DND-41 (cell line): ENCODE data around the gene ADGRF1.
"Not testable (repeated sequence)": the region's sequence is repeated elsewhere in the genome, so short reads cannot be mapped to it uniquely, and the experiment has no call there.

Experiments
- ATAC-seq: fragments of 200-7000 bp; cut with Tn5 transposase; 3 replicates; pipeline ENCODE4 v1.9.1; 2021; ENCODE audit warnings: low read depth; ENCODE audit not compliant: insufficient read depth
- DNase-seq: peaks from one replicate; pipeline ENCODE4 v3.0.0-alpha.2; 2020
- H2AFZ ChIP-seq: 2 replicates; pipeline ENCODE4 v1.6.0; 2012; ENCODE audit warnings: low read depth, low read length
- H3K27ac ChIP-seq: 2 replicates; pipeline ENCODE4 v1.5.1; 2012; ENCODE audit warnings: low read length, inconsistent platforms
- H3K27me3 ChIP-seq: fragments of 200-600 bp; sonication (generic); 2 replicates; pipeline ENCODE4 v1.6.0; 2012; ENCODE audit warnings: low read length, mild to moderate bottlenecking, inconsistent platforms; ENCODE audit not compliant: insufficient read depth, poor library complexity
- H3K36me3 ChIP-seq: 2 replicates; pipeline ENCODE4 v1.5.1; 2012; ENCODE audit warnings: low read length, inconsistent platforms; ENCODE audit not compliant: insufficient read depth
- H3K4me1 ChIP-seq: 2 replicates; pipeline ENCODE4 v1.5.1; 2012; ENCODE audit warnings: mild to moderate bottlenecking, low read length; ENCODE audit not compliant: insufficient read depth
- H3K4me2 ChIP-seq: 2 replicates; pipeline ENCODE4 v1.6.0; 2012; ENCODE audit warnings: mild to moderate bottlenecking, moderate library complexity, low read length, inconsistent platforms; ENCODE audit not compliant: insufficient read depth
- H3K4me3 ChIP-seq, 2 experiments: fragments of 200-600 bp in 1 of 2; shearing (Covaris generic) in 1 of 2; 2 replicates each; pipeline ENCODE4 v1.5.1; 2012 to 2016; ENCODE audit warnings: inconsistent platforms in 2 of 2, low read length in 2 of 2, mild to moderate bottlenecking in 2 of 2, low read depth in 1 of 2, moderate library complexity in 1 of 2
- H3K79me2 ChIP-seq: 2 replicates; pipeline ENCODE4 v1.6.0; 2012; ENCODE audit warnings: low read length, inconsistent platforms; ENCODE audit not compliant: insufficient read depth
- H3K9ac ChIP-seq: 2 replicates; pipeline ENCODE4 v1.6.0; 2012; ENCODE audit warnings: low read depth, mild to moderate bottlenecking, inconsistent platforms, low read length, moderate library complexity
- H3K9me3 ChIP-seq: 2 replicates; pipeline ENCODE4 v1.5.1; 2012; ENCODE audit warnings: low read length, moderate library complexity, mild to moderate bottlenecking, inconsistent platforms; ENCODE audit not compliant: insufficient read depth, severe bottlenecking
- H4K20me1 ChIP-seq: 2 replicates; pipeline ENCODE4 v1.6.0; 2012; ENCODE audit warnings: low read length; ENCODE audit not compliant: insufficient read depth
- CTCF ChIP-seq: IDR thresholded peaks from 2 replicates; pipeline ENCODE4 v1.5.1; 2012; ENCODE audit warnings: borderline replicate concordance, low read length, moderate library complexity, mild to moderate bottlenecking; ENCODE audit not compliant: poor library complexity, severe bottlenecking; ENCODE audit errors: extremely low read depth
- EZH2 ChIP-seq: IDR thresholded peaks from 3 replicates; pipeline ENCODE4 v1.6.1; 2012; ENCODE audit warnings: borderline replicate concordance, low read depth, mild to moderate bottlenecking, moderate library complexity, low read length, inconsistent platforms; ENCODE audit not compliant: severe bottlenecking

The ADGRF1 gene

DNA sequence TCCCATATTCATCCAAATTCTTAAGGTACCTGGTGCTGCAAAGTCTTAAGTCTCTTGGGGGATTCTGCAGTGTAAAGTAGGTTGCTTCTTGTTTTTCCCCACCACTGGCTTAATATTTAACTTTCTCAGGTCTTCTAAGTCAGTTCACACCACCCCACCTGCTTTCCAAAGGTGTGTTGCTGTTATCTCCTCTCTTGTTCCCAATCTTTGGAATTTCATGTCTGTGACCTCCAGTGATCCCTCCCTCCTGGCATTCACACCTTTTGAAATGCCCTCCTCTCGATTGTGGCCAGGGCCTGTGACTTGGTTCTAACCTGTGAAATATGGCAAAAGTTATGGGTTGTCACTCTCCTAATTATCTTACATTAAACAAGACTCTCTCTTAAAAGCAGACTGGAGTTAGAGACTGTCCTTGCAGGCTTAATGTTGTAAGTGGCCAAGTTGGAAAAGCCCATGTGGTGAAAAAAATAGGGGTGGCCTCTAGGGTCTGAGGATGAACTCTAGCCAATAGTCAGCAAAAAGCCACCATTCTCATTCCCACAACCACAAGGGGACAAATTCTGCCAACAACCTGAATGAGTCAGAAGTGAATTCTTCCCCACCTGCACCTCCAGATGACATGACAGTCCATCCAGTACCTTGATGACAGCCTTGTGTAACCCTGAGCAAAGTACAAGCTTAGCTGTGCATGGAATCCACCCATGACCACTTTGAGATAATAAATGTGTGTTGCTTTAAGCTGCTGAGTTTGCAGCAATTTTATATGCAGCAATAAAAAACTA is 45.1 kb downstream of the ADGRF1 start:
- no peaks in the 10 kb centered on the region for H3K79me2 ChIP-seq
- TF ChIP-seq CTCF (no peak), EZH2 (no peak)

DNA sequence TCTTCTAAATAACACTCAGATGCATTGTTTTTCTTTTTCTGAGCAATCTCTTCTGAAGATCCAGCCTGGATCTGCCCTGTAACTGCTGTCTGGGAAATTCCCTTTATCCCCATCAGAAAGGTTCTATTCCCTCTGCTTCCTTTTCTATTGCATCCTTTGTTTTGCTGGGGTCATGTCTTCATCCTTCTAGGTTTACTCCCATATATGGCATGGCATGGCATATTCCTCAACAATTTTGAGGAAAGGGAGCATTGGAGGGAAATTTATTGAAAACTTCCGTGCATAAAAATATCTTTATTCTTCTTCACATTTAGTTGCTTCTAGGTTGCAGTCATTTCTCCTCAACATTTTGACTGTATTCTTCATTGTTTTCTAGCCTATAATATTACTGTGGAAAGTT is 47.2 kb downstream of the ADGRF1 start:
- no peaks in the 10 kb centered on the region for H4K20me1 ChIP-seq
- H3K27ac ChIP-seq = no peak overlapping the region
- no peaks in the 10 kb centered on the region for H3K27me3 ChIP-seq
- H3K9ac ChIP-seq = no peak overlapping the region
- H3K4me2 ChIP-seq = no peak overlapping the region
- ATAC-seq (no peak), DNase-seq (no peak)
- H3K4me3 ChIP-seq = no peak overlapping the region
- H3K4me1 ChIP-seq = no peaks in the 10 kb centered on the region
- no peak overlapping the region for H2AFZ ChIP-seq
- TF ChIP-seq CTCF (no peak), EZH2 (no peak)
- H3K36me3 ChIP-seq = no peaks in the 10 kb centered on the region
- no peaks in the 10 kb centered on the region for H3K9me3 ChIP-seq
- no peaks in the 10 kb centered on the region for H3K79me2 ChIP-seq

More for the DNA sequence above, 45.1 kb downstream of the ADGRF1 start:
- Histone ChIP-seq H3K4me3 (no peak overlapping the region), H3K4me1 (no peaks in the 10 kb centered on the region), H4K20me1 (no peaks in the 10 kb centered on the region), H3K36me3 (no peaks in the 10 kb centered on the region), H3K27me3 (no peaks in the 10 kb centered on the region), H3K9ac (no peak overlapping the region), H3K27ac (no peak overlapping the region), H2AFZ (no peak overlapping the region), H3K9me3 (no peaks in the 10 kb centered on the region), H3K4me2 (no peak overlapping the region)
- DNase-seq = no peak
- no peak for ATAC-seq

- Histone ChIP-seq H3K9ac (no peak overlapping the region), H3K4me2 (no peak overlapping the region)
- DNase-seq = no peak
These were observed 48.3 kb downstream of the ADGRF1 start for GRCh38 chr6:46993846-46994245.

DNA sequence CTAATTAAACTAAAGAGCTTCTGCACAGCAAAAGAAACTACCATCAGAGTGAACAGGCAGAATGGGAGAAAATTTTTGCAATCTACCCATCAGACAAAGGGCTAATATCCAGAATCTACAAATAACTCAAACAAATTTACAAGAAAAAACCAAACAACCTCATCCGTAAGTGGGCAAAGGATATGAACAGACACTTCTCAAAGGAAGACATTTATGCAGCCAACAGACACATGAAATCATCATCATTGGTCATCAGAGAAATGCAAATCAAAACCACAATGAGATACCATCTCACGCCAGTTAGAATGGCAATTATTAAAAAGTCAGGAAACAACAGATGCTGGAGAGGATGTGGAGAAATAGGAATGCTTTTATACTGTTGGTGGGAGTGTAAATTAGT is 49.7 kb downstream of the ADGRF1 start:
- H3K4me3 ChIP-seq, H3K27me3 ChIP-seq, ATAC-seq, H3K36me3 ChIP-seq, H3K9me3 ChIP-seq, H4K20me1 ChIP-seq, DNase-seq, H3K79me2 ChIP-seq, H3K9ac ChIP-seq, H3K27ac ChIP-seq, H2AFZ ChIP-seq, H3K4me1 ChIP-seq, H3K4me2 ChIP-seq: not testable (repeated sequence)

More at GRCh38 chr6:46993846-46994245, 48.3 kb downstream of the ADGRF1 start:
- Histone ChIP-seq H3K9me3 (no peaks in the 10 kb centered on the region), H3K27me3 (no peaks in the 10 kb centered on the region), H3K79me2 (no peaks in the 10 kb centered on the region), H3K4me1 (no peaks in the 10 kb centered on the region), H3K4me3 (no peak overlapping the region), H4K20me1 (no peaks in the 10 kb centered on the region), H2AFZ (no peak overlapping the region), H3K27ac (no peak overlapping the region), H3K36me3 (no peaks in the 10 kb centered on the region)
- ATAC-seq = no peak
- TF ChIP-seq EZH2 (no peak), CTCF (no peak)
